Hypothalamus (tissue), 51 donors: Measurements from ENCODE around the gene CTBP2.

Experiments used
- DNase-seq, 51 donors: peaks; one replicate each; lab custom pipeline; 2025; lab: John Stamatoyannopoulos, UW

Gene CTBP2

DNA sequence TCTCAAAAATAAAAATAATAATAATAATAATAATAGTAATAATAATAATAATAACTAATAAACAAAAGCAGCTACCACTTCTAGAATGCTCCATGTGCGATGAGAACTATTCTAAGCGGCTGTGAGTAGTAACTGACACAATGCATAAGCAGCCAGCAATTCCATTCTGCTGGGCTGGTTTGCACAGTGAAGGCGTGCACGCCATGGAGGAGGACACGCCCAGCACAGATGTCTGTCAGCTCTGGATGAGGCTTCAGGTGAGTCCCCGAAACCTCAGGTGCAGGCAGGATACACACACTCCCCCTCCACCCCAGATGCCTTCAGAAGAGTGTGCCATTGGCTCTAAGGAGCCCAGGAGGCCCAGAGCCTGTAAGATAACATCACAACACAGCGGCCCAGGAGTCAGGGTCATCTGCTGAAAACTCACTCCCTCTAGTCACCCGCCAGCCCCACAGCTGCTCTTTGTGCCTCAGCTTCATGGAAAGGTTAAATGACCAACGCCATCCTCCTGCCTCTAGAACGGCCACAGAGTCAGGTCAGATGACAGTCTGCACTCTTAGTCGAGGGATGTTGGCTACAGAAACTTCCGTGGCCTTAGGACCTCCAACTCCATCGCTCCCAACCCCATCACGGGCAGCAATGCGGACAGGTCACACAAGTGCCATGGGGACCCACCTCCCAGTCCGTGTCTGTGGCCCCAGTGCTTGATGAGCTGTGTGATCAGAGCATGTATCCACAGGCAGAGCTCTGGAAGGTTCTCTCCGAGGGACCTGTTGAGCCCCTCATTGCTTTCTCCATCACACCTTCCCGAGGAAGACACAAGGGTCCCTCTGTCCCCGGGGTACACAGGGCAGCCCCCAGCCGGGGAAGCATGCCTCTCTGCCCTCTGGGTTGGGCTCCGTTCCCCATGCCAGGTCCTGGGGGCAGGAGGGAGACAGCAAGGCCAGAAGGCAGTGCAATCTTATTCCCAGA is 103.9 kb downstream of the CTBP2 start:
- DNase-seq, result no peak

DNA sequence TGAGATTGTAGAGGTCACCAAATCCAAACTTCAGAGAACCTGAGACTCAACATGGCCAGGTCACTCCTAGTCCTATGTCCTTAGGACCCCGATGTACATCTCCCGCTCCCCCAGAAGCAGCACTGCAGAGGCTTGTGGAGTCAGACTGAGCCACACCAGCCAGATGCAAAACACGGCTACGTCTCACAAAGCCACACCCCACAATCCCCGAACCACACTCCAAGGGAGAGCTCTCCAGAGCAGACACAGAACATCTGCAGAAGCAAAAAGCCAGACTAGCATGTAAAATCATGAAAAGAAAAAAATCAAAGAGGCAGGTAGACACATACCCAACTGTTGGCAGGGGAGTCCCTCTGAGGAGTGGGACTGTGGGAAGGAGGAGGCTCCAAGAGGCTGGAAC is 104.9 kb downstream of the CTBP2 start:
- DNase-seq, result no peak

DNA sequence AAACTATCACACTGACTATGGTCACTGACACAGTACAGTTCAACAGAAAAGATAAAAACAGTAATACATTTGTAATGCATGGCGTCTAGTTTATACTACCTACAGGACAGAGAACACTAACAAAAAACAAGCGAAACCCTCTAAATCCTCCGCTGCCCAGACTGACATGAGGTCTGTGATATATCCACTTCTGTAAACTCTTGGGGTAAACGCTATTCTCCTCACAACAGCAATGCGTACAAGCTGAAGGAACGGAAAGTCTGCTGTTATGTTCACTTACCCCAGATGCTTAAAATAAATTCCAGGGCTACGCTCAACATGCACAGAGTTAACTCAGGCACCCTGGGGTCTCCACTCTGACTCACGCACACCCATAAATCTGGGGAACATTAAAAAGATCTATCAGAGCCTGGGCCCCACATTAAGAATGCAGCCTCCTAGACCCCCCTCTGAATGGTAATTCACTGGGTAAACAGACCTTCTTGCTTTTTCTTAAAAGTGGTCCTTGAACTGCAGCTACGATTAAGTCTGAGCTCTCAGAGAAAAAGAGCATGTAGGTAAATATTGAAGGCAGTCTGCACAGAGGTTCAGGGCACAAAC is 105.6 kb downstream of the CTBP2 start:
- no peak for DNase-seq

DNA sequence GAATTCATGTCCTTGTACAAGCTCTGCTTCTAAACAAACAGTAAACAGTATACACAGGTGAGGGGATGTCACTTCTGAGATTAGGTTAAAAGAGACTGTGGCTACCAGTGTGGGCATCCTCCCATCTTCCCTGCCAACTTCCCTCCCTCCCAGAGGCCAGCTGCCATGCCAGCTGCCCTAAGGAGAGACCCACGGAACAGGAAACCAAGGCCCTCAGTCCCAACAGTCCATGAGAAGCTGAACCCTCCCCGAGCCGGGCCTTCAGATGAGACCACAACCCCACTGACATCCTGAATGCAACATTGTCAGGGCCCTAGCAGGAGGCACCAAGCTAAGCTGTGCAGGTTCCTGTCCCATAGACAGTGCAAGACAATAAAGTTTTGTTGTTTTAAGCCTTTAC is 106.1 kb downstream of the CTBP2 start:
- no peak for DNase-seq

DNA sequence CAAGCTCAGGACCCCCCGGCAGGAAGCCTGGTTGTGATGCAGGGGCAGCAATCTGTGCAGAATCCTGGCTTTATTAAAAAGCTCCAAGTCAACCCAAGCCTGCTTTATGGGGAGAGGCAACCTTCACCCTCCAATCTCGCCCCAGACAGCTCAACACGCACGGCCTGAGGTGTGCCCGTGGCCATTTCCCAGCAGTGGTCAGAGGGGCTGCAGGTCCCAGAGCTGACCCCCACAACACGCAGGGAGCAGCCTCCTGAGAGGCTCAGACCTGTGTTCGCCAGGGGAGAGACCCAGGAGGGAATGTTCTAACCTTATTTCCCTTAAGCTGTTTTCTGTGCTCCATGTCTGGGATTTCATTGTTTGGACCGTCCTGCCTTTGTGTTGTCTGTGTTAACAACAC is 108.2 kb downstream of the CTBP2 start:
- DNase-seq, result no peak

DNA sequence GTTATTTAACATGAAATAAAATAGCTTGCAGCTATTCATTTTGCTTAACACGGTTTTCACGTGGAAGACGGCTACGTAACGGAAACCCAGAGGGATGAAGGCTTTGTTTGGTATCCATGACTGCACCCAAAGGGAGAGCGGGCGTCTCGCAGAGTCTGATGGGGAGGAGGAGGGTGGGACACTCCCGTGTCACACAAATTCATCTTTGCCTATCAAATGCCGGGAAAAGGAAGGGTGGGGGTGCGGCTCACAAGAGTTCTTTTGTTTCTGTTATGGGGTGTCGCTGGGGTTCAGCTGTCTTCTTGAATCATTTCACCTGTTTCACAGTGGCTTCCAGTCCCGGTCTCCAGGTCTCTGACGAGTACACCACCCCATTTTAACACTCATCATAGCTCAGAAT is 110.0 kb downstream of the CTBP2 start:
- no peak for DNase-seq

DNA sequence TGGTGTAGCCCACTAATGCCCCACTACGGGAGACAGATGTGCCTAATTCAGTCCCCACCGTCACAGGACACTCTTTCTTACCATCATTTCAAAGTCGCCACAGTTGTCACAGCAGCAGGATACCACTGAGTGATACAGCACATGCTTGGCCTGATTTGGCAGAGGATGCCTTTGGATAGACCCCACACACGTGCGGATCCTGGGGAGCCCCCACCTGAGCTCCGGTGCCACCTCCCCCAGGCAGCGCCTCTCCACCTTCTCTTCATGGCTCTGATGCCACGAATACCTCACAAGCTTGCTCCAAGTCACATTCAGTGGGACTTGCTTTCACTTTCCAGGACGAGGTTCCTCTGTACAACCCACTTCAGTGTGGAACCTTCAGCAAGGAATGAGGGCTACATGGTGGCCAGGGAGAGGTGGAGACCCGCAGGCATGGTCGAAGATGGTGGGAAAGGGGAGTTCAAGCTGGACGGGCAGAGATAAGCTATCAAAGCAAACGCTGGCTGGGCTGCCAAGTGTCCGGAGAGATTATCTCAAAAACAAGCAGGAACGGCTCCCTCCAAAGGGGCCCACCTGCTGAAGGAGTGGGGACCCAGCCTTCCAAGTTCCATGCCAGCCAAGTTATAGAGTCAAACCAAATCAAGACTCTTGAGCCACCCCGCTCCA is 111.0 kb downstream of the CTBP2 start:
- no peak for DNase-seq

DNA sequence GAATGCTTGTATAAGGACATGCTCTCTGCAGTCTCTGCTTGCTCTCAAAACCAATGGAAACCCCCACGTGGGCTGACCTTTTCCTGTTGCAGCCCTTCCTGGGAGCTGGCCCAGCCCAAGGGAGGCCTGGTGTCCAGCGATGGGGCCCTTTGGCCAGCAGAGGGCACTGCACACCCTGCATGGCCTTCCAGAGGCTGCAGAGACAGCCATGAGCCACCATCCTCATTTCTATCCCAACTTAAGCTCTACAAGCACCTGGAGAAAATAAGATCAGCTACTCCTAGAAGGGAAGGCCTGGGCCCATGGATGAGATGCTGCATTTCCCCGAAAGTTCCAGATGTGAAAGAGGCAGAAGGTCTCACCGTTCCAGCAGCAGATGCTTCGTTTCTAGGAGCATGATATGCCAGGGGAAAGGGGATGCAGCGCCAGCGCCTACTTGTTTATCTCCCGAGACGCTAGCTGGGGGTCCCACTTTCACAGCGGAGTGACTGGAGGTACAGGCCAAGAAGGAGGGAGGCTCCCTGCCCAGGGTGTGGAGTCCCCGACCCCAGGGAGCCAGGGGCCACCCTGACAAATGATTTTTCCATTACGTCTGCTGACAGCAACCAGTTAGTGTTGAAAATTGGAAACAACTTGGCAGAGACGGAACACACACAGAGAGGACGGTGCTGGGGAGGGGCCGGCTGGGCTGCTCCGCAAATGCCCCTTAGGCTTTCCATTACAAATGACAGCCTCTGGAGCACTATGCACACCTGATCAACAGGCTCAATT is 112.1 kb downstream of the CTBP2 start:
- peak in 50 of 51 donors; percentile 22 to 91 (median 74) for DNase-seq

DNA sequence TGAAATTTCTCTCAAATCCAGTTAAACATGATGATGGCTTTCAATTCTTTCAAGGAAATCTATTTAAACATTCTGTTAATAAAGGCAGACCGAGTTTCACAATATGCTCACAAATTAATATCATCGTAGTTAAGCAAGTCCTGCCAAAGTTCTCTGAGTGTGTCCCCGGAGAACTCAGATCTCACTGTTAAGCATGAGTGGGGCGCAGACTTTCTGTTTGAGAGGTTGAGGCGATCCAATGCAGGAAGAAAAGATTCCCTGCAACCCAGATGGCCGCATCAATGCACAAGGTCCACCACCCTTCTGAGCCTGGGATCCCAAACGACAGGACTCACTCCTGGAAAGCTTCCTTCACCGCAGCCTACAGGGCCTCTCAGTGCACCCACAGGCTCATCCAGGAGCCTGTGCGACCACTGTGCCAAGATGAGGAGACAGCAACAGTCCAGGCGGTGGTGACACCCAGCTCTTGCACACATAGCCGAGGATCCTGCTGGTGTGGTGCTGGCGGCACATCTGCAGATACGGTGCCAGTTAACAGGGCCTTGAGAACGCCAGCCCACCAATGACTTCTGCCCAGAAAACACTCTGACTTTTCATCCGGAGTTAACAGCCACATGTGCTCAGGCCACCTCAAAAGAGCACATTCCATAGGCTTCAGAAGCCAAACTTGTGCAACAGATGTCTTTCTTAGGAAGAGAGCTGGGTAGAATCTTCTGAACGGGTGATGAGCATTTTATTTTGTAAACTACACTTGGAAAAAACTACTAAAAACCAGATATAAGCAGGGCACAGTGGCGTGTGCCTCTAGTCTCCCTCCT is 116.3 kb downstream of the CTBP2 start:
- no peak for DNase-seq

DNA sequence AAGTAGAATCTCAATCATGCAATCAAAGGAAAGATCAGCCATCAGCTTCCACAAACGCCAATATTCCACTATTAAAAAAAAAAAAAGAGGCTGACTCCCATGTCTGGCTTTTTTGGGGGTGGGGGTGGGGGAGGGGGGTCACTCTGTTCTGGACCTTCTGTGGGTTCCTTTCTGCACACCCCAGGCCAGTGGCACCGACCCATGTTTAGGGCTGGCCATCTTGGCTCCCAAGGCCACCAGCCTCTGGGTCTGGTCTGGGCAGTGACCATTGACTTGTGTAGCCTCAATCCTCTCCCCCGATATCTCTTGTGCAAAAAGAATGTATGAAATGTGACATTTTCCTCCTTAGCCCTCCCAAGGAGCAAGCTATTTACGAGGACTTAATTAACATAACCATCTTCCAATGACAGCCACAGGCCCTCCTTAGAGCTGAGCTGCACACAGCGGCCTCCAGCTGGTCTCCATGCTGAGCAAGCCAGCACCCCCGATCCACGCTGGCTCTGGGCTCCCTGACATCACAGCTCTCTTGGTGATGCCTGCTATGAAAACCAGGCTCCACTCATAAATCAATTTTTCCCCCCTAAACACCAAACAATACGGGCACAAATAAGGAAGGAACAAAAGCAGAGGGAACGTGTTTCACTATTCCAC is 118.4 kb downstream of the CTBP2 start:
- DNase-seq, result no peak

DNA sequence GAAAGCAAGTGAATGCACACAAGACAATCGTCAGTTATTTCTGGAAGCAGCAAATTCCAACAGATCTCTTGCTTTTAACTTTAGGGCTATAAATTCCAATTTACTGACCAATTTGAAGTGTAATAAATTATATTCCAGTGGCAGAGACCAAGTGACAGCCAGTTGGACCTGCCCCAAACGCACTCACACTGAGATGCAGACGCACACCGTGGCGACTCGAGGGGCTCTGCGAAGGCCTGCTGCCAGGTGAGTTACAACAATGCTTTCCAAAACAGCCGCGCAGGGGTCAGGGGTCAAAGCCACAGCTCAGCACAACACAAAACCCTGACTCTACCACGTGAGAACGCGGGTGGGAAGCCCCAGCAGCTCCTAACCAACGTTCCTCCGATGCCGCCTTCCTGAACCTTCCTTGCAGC is 121.0 kb downstream of the CTBP2 start:
- no peak for DNase-seq

DNA sequence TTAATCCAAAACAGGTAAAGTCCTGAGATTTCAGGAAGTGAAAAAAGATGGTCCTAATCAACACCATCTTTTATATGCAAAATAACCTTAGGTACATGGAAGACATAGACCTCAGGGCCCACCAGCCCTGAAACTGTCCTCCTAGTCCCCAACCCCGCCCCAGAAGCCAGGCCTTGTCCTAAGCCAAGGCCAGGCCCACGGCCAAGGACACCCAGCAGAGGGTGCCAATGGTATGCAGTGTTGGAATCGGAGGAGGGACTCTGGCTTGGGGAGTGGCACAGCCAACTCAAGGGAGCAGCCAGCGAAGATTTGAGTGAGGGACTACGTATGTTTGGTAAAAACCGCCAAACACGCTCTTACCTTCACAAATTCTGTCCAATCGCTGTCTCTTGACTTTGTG is 121.7 kb downstream of the CTBP2 start:
- DNase-seq, result peak in 29 of 51 donors; percentile 12 to 66 (median 34)

DNA sequence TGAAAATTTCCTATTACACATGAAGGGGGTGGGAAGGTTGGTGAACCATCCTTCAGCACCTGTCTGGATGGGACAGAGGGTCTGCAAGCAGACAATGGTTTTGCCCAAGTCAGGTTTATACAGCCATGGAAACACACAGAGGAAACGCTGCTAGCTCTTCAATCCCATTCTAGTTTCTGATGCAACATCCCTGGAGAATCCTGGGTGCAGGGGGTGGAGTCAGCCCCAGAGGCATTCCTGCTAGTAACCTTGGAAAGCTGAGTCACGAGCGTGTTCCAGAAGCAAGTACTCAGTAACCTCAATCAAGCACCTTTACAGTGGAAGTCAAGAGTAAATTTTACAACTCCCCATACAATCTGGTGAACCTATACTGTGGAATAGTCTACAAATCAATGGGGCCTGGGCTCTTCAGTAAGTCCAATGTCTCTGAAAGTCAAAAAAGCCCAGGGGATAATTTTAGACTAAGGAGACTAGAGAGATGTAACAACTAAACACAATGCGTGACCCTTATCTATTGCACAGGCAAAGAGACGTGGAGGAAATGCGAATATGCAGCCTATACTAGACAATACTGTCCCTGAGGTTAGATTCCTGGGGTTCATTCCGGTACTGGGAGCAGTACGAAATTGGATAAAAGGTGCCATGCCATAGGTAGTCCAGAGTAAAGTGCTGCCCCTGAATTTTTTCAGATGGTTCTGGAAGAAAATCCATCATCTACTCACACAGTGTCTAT is 123.1 kb downstream of the CTBP2 start:
- DNase-seq, result peak in 1 of 51 donors; percentile 21

DNA sequence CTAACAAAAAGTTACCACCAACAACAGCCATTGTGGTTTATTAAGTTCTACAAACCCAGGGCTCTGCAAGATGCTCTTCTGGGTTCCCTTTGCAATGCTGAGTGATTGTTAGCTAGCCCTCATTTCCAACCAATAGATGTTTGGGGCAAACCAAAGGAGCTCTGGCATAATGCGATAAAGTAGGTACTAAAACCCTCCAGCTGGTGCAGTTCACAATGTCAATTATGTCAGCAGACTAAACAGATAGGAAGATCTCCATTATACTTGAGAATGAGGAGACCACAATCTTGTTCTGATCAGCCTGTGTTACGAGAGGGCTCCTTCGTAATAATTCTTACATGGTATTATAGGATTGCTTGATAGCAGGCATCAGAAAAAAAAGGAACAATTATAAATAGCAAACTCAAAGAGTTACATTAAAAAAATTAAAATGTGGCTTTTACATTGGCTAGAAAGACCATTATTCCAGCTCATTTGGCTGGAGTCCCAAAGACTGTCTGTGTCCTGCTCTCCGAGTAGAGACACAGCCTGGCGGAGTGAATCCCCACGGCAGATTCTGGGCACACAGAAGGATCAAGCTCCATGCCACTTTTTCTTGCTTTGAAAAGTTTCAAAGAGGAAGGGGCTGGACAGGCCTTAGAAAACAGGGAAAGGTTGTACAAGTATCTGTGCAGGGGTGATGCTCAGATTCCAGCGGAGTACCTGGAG is 124.6 kb downstream of the CTBP2 start:
- peak in 7 of 51 donors; percentile 19 to 31 (median 25) for DNase-seq

DNA sequence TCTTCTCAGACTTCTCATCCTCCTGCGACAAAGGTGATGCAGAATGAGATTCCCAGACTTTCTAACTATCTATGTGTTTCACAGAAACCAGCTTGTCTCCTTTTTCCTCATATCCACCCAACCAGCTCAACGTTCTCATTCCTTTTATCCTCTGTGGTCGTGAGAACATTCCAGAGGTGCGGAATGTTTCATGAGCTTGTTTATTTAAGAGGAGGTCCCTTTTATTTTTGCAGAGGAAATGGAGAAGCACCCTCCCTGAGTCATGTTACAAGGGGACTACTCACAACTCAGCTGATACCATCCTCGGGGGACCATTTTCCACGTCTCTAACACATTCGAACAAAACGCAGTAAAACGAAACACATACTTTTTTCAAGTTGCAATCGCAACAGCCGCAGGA is 125.2 kb downstream of the CTBP2 start:
- no peak for DNase-seq

DNA sequence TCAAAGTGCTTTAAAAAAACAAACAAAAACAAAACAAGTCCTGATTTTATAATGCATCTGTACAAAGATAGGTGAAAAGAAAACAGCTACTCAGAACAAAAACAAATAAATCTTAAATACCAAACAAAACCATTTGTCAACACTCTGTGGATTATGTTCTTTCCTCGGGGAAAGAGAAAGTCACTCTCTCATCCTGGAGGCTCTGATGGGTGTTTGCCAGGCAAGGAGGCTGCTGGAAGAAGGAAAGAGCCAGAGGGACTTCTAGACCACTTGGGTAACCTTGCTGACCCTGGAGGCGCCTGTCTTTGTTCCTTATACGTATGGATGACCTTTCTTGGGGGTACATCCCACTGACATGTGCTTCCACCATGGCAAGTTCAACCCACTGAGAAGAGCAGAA is 125.7 kb downstream of the CTBP2 start:
- no peak for DNase-seq

DNA sequence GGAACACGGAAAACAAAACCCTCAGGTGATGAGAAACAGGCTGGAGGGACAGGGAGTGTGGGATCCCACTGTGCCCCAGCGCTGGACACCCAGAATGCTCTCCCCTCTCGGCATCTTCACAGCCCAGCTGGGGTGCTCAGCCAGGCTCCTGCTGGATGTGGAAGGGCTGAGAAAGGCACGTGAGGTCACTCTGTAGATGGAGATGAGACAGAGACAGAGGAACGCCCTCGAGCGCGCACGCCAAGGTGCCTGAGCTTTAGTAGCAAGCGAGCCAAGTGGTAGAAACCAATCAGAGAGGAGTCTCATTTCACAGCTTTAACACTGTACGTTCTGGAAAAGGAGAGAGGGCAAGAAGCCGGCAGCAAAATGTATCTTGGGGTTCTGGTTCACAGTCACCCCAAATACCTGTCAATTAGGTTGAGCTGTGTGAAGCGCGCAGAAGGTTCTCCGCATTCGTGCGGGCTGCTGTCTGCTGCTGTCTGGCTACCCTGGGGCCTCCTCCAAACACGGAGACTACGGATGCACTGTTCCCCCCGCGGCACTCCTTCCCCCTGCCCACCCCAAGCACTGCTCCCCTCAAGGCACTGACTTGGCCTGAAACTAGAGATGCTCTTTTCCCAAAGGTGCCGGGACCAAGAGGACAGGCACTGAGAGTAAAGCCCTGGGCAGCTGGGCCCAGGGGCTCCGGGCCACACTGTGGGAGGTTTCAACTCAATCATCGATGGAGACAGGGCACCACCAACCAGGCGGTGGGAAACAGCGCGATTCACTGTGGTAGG is 127.0 kb downstream of the CTBP2 start:
- no peak for DNase-seq
